Stimulated activated naive B cell treated with anti-CD40 and anti-IgM and Interleukin-4, amounts not matched to agents 10 μg/mL and 1 μg/mL and 100 μg/mL, for 72 hours (primary cell): ENCODE results near the gene LBHD2.
A peak's percentile ranks its signal among the peaks of the same experiment; 100 is the strongest.

Experiments
- ATAC-seq, 2 donors: fragments of 150-1000 bp; cut with Tn5 transposase; replicated peaks; 2 replicates each; pipeline ENCODE4 v1.10.0; 2021; ENCODE audit warnings: moderate library complexity in 1 of 2
- DNase-seq: peaks from one replicate; pipeline ENCODE4 v3.0.0; 2021
- H3K27ac Mint-ChIP-seq: one replicate; pipeline ENCODE4 v1.8.0; 2022; ENCODE audit warnings: mild to moderate bottlenecking, mixed read lengths
- H3K27me3 Mint-ChIP-seq, 2 donors: one replicate each; pipeline ENCODE4 v1.8.0; 2022; ENCODE audit warnings: mixed read lengths in 2 of 2
- H3K36me3 Mint-ChIP-seq, 2 donors: one replicate each; pipeline ENCODE4 v1.8.0; 2022; ENCODE audit warnings: mixed read lengths in 2 of 2, mild to moderate bottlenecking in 1 of 2
- H3K4me1 Mint-ChIP-seq, 2 donors: one replicate each; pipeline ENCODE4 v1.8.0; 2022; ENCODE audit warnings: mixed read lengths in 2 of 2, mild to moderate bottlenecking in 1 of 2
- H3K4me3 Mint-ChIP-seq, 2 donors: one replicate each; pipeline ENCODE4 v1.8.0; 2022; ENCODE audit warnings: mild to moderate bottlenecking in 2 of 2, mixed read lengths in 2 of 2, moderate library complexity in 1 of 2
- H3K9me3 Mint-ChIP-seq, 2 donors: one replicate each; pipeline ENCODE4 v1.8.0; 2022; ENCODE audit warnings: mixed read lengths in 2 of 2, mild to moderate bottlenecking in 1 of 2

LBHD2 gene

DNA sequence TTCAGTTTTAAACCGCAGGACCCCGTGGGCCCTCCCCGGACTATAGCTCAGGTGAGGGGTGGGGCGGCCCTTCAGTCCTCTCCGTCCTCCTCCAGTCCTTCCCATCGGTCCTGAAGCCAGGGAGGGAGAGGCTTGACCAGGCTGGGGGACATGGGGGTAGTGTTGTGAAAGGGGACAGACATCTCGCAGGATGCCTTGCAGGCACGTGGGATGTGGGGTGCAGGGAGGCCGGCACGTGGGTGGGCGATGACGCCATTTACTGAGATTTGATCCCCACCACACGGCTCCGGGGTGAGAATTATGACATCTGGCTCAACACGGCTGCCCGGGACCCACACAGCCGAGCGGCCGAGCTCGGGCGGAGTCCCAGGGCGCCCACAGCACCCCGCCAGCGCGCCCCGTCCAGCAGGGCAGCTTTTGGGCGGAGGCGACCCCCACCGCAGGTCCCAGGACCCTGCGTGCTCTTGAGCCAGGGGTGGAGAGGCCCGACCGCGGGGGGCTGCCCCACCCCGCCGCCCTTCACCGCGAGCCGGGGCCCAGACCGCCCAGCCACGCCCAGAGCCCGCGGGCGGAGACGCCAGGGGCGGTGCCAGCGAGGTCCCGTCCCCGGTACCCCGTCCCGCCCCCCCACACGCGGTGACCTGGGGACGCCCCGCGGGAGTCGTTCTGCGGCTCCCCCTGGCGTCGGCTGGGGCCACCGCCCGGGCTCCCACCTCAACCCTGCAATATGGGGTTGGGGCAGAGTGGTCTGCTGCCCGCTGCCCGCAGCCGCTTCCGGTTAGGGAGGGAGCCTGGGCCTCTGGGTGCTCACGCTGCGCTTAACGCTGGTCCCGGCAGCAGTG lies 7.3 kb downstream of the LBHD2 start:
- peak overlapping the region; percentile 89 for H3K27ac Mint-ChIP-seq
- peaks cover 8 to 21% of the 10 kb centered on the region in 2 donors for H3K4me1 Mint-ChIP-seq
- ATAC-seq (peak; percentile 87 to 89), DNase-seq (peak; percentile 55)
- peaks cover 14 to 46% of the 10 kb centered on the region in 2 donors for H3K27me3 Mint-ChIP-seq
- H3K9me3 Mint-ChIP-seq: no peaks in the 10 kb centered on the region
- no peaks in the 10 kb centered on the region for H3K36me3 Mint-ChIP-seq
- peak overlapping the region; percentile 68 to 69 for H3K4me3 Mint-ChIP-seq

DNA sequence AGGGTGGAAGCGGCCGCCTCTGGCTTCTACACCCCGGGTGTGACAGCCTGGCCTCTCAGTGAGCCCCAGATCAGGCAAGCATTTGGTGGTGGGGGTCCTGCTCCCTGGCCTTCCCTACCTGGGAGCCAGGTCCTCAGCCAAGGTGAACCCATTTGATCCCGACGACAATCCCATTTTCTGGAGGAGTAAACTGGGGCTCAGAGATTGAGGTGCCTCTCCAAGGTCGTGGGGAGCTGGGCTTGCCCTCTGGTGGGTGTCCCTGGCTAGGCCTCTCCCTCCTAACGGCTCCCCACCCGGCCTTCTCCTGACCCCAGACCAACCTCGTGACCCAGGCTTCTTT lies 7.8 kb downstream of the LBHD2 start:
- Mint-ChIP-seq H3K36me3 (no peaks in the 10 kb centered on the region), H3K27ac (no peak overlapping the region), H3K4me3 (peak overlapping the region; percentile 57 to 69), H3K4me1 (peaks cover 8 to 21% of the 10 kb centered on the region in 2 donors), H3K9me3 (no peaks in the 10 kb centered on the region), H3K27me3 (peaks cover 11 to 46% of the 10 kb centered on the region in 2 donors)
- no peak for ATAC-seq
- no peak for DNase-seq

DNA sequence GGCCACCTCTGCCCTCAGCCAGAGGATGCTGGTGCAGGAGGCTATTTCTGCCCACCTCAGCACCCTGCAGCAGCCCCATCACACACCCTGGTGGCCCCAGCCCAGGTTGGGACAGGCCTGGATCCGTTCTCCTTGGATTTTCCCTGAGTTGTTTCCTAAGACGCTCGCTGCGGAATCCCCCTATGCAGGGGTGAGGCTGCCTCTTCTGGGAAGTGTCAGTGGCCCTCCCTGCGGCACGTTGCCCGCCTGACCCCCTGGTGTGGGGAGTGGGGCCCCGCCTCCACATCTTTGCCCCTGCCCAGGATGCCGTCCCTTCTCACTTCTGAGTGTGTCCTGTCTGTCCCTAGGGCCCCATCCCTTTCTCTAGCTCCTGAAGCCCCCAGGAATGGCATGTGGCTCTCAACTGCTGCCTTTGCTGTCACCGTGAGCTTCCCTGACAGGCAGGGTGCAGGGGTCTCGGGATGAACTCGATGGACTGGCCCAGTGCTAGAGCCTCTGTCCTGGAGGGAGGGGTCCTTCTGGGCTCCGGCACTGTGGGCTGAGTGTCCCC lies 9.9 kb downstream of the LBHD2 start:
- DNase-seq (no peak), ATAC-seq (no peak)
- H3K4me3 Mint-ChIP-seq: no peak overlapping the region
- H3K27ac Mint-ChIP-seq: peak overlapping the region; percentile 47
- no peaks in the 10 kb centered on the region for H3K9me3 Mint-ChIP-seq
- H3K27me3 Mint-ChIP-seq: peaks cover 18 to 38% of the 10 kb centered on the region in 2 donors
- H3K36me3 Mint-ChIP-seq: no peaks in the 10 kb centered on the region
- peaks cover 8 to 21% of the 10 kb centered on the region in 2 donors for H3K4me1 Mint-ChIP-seq

DNA sequence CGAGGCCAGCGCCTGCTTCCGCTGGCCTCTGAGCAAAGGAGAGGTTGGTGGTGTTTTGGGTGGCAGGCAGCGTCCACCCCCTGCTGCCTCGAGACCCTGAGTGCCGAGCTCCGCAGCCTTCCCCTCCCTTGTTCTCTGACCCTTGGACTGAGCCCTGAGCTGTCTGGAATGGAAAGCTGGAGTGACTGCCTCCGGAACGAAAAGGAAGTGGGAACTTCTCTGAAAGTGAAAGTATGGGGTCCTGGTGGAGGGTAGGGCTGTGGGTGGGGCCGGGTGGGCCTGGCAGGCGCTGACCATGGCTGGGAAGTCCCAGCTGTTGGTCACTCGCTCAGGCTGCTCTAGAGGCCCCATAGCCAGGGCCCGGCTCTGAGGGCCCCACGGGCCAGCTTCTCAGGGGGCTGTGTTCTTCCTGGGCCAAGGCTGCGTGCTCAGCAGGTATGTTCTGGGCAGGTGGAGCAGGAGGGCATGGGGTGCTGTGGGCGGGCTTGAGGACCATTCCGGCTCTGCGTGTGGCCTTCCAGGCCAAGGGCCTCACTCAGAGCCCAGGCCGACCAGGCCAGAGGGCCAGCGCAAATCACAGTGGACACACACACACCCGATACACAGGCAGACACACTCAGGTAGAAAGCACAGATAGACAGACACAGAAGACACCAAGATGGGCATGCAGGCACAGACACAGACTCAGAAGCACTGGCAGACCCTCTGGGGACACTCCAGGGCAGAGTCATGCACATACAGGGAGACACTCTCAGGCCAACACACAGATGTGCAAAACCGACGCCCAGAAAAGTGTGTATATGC lies 10.6 kb downstream of the LBHD2 start, which contains the start of gene EXOC3L4:
EXOC3L4 (plus strand) TSS at position 320 of the 804 bp plus-strand sequence. CDS start 5,495 bp downstream, outside the sequence.
- no peak for ATAC-seq
- H3K4me1 Mint-ChIP-seq: peaks cover 8 to 17% of the 10 kb centered on the region in 2 donors
- DNase-seq: no peak
- H3K27me3 Mint-ChIP-seq: peaks cover 18 to 34% of the 10 kb centered on the region in 2 donors
- no peaks in the 10 kb centered on the region for H3K9me3 Mint-ChIP-seq
- no peaks in the 10 kb centered on the region for H3K36me3 Mint-ChIP-seq
- H3K27ac Mint-ChIP-seq: peak within 1 kb of the TSS; percentile 47
- no peak within 1 kb of the TSS for H3K4me3 Mint-ChIP-seq

DNA sequence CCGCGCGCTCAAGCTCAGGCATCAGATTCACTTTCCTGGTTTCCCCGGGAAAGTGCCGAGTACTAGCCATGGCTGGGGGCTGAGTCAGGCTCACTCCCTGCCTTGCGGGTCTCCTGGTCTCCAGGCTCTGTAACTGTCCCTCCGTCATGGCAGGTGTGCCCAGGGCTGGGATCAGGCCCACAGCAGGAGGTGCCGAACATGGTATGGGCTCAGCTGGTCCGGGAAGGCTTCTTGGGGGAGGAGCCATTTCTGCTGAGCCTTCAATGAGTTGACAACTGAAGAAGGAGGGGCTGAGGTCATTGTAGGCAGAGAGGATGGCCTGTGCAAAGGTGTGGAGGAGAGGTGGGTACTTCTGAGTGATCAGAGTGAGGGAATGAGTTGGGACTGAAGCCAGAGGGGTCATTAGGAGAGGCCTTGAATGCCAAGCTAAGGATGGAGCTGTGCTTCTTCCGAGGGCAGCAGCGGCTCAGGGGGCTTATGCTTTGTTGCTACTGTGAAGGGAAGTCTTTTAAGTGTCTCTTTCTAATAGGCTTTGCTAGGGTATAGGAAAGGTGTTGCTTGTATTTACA lies 11.3 kb downstream of the LBHD2 start:
- Mint-ChIP-seq H3K27me3 (peaks cover 18 to 33% of the 10 kb centered on the region in 2 donors), H3K36me3 (no peaks in the 10 kb centered on the region), H3K4me3 (no peak overlapping the region), H3K4me1 (peaks cover 11 to 19% of the 10 kb centered on the region in 2 donors), H3K9me3 (no peaks in the 10 kb centered on the region), H3K27ac (no peak overlapping the region)
- DNase-seq (no peak), ATAC-seq (no peak)

- peaks cover 12 to 24% of the 10 kb centered on the region in 2 donors for H3K4me1 Mint-ChIP-seq
- ATAC-seq (no peak), DNase-seq (no peak)
- H3K9me3 Mint-ChIP-seq: no peaks in the 10 kb centered on the region
- H3K36me3 Mint-ChIP-seq: no peaks in the 10 kb centered on the region
- H3K4me3 Mint-ChIP-seq: no peak overlapping the region
- peaks cover 21 to 32% of the 10 kb centered on the region in 2 donors for H3K27me3 Mint-ChIP-seq
- no peak overlapping the region for H3K27ac Mint-ChIP-seq
Measured at GRCh38 chr14:103096387-103096786, 12.4 kb downstream of the LBHD2 start.

GRCh38 chr14:103097244-103097993 lies 13.4 kb downstream of the LBHD2 start:
- peaks cover 13 to 18% of the 10 kb centered on the region in 2 donors for H3K4me1 Mint-ChIP-seq
- no peak for DNase-seq
- H3K27me3 Mint-ChIP-seq: peaks cover 25 to 40% of the 10 kb centered on the region in 2 donors
- no peaks in the 10 kb centered on the region for H3K36me3 Mint-ChIP-seq
- no peak for ATAC-seq
- no peak overlapping the region for H3K4me3 Mint-ChIP-seq
- H3K9me3 Mint-ChIP-seq: no peaks in the 10 kb centered on the region
- no peak overlapping the region for H3K27ac Mint-ChIP-seq

DNA sequence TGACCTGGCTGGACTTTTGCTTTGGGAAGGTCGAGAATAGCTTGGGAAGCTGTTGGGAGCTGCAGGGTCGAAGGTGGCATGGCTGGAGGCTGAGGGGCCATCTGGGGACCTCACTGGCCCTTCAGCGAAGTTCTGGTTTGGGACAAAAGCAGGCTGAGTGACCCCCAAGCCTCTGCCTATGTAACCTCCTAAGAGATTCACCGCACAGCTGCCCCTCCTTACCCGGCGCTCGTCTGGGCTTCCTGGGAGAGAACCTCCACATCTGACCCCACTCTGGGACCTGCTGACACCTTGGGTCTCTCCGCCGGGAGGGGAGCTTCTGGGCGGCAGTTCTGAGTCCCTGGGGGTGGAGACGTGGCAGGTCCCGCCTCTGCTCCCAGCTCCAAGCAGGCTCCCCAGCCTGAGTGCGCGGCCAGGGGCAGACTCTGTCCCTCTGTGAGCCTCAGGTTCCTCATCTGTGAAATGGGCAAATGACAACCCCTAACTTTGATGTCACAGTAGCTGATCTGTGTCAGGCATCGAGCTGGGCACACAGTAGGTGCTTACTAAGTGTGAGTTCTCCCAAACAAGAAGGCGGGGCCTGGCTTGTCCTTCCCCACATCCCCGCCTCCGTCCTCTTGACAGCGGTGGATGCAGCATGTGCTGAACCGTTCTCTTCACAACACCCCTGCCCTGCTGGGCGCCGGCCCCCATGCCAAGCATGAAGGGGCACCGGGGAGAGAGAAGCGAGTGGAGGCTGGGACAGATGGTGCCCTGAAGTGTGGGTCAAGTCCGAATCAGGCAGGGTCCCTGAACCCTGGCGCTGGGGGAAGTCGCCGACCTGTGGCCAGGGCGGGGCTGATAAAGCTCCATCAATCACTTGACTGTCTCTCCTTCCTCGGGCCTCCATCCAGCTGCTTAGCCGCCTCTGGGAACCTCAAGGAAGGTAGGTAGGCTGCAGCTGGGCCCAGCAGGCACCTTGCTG lies 14.3 kb downstream of the LBHD2 start:
- Mint-ChIP-seq H3K27ac (no peak overlapping the region), H3K4me1 (peaks cover 13 to 24% of the 10 kb centered on the region in 2 donors), H3K27me3 (peaks cover 32 to 48% of the 10 kb centered on the region in 2 donors), H3K36me3 (no peaks in the 10 kb centered on the region), H3K9me3 (no peaks in the 10 kb centered on the region), H3K4me3 (no peak overlapping the region)
- DNase-seq: no peak
- ATAC-seq: no peak

GRCh38 chr14:103099081-103099732 lies 15.2 kb downstream of the LBHD2 start:
- H3K4me1 Mint-ChIP-seq: peaks cover 17 to 32% of the 10 kb centered on the region in 2 donors

DNA sequence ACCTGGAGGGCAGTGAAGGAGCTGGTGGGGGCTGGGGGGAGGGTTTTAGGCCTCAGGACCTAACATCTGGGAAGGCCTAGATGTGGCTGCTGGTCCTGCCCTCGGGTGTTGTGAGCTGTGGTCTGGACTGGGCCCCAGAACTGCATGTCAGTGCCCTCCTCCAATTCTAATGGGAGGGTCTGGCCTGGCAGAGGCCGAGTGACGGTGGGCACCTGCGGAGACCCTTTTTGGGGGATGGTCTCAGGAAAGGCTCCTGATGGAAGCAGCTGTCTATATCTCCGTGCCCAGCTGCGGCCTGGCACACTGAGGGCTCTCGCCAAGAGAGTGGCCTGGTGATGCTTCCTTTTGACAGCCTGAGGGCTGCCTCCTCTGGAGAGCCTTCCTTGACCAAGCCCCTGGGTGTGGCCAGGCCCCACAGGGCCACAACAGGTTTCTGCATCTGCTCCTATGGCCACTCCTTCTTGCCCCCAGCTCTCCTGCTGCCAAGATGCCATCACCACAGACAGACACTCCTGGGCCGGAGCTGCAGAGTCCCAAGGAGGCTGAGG lies 15.8 kb downstream of the LBHD2 start:
- no peak overlapping the region for H3K27ac Mint-ChIP-seq
- no peaks in the 10 kb centered on the region for H3K36me3 Mint-ChIP-seq
- no peaks in the 10 kb centered on the region for H3K9me3 Mint-ChIP-seq
- ATAC-seq (no peak), DNase-seq (no peak)
- peaks cover 15 to 35% of the 10 kb centered on the region in 2 donors for H3K4me1 Mint-ChIP-seq
- peaks cover 37 to 53% of the 10 kb centered on the region in 2 donors for H3K27me3 Mint-ChIP-seq
- H3K4me3 Mint-ChIP-seq: no peak overlapping the region

More at GRCh38 chr14:103099081-103099732, 15.2 kb downstream of the LBHD2 start:
- ATAC-seq (no peak), DNase-seq (no peak)
- H3K36me3 Mint-ChIP-seq: no peaks in the 10 kb centered on the region
- H3K27ac Mint-ChIP-seq: no peak overlapping the region
- no peaks in the 10 kb centered on the region for H3K9me3 Mint-ChIP-seq
- peaks cover 37 to 49% of the 10 kb centered on the region in 2 donors for H3K27me3 Mint-ChIP-seq
- no peak overlapping the region for H3K4me3 Mint-ChIP-seq

GRCh38 chr14:103100281-103101121 lies 16.5 kb downstream of the LBHD2 start:
- Mint-ChIP-seq H3K4me1 (peaks cover 19 to 42% of the 10 kb centered on the region in 2 donors), H3K36me3 (no peaks in the 10 kb centered on the region), H3K9me3 (no peaks in the 10 kb centered on the region), H3K4me3 (no peak overlapping the region), H3K27ac (no peak overlapping the region), H3K27me3 (peaks cover 42 to 55% of the 10 kb centered on the region in 2 donors)
- no peak for DNase-seq
- ATAC-seq: peak; percentile 51 to 56
